HL-60/S4 treated with phorbol 12-myristate 13-acetate at 8.2 ng/mL for 4 days and 3 days (cell line): ENCODE data around the gene PRSS27.
"Not testable (repeated sequence)": the region's sequence is repeated elsewhere in the genome, so short reads cannot be mapped to it uniquely, and the experiment has no call there.

Source experiments
- in situ Hi-C: fragments of 300-500 bp; cut with MboI; formaldehyde crosslinking; loops from 2 replicates; pipeline ENCODE4 v1.15.0; 2022; ENCODE audit warnings: low sequenced_read_pairs

The PRSS27 gene

DNA sequence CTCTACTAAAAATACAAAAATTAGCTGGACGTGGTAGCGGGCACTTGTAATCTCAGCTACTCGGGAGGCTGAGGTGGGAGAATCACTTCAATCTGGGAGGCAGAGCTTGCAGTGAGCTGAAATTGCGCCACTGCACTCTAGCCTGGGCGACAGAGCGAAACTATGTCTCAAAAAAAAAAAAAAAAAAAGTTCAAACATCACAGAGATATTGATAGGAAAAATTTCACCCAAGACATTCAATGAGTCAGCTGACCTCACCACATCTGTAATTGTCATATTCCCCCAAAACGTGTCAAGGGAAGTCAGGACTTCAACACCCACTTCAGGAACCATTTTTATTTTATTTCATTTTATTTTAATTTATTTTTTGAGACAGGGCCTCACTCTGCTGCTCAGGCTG is 8.0 kb upstream of the PRSS27 start:
- in situ Hi-C loops: no loop called here

DNA sequence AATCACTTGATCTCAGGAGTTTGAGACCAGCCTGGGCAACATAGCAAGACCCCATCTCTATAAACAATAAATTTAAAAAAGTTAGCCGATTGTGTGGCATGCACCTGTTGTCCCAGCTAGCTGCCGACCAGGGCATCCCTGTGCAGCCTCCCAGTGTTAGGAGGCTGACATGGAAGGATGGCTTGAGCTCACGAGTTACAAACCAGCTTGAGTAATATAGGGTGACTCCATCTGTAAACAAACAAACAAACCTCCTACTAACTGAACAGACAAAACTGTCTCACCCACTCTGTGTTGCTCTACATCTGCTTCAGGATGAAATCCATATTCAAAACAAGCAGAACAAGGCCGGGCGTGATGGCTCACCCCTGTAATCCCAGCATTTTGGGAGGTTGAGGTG is 6.9 kb upstream of the PRSS27 start:
- in situ Hi-C loops: no loop called here

DNA sequence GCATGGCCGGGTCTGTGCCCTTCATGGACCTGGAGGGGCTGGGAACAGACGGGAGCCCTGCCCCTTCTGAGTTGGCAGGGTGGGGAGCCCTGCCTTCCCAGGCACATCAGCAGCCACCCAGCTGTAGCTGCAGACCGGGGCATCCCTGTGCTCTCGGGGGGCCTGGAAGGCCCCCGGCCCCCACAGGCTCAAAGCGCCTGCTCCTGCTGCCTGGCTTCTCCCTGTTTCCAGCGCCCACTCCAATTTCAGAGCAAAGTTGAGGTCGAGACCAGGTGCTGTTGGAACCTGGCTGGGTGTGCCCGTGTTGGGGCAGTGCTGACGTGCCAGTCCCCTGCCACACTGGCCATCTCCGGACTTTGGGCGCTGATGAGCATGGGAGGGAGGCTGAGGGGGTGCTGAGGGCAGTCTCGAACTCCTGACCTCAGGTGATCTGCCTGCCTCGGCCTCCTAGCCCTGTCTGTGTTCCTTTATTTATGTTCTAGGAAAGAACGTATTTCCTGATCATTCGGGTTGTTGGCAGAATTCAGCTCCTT is 4.9 kb upstream of the PRSS27 start:
- in situ Hi-C loops: no loop called here

DNA sequence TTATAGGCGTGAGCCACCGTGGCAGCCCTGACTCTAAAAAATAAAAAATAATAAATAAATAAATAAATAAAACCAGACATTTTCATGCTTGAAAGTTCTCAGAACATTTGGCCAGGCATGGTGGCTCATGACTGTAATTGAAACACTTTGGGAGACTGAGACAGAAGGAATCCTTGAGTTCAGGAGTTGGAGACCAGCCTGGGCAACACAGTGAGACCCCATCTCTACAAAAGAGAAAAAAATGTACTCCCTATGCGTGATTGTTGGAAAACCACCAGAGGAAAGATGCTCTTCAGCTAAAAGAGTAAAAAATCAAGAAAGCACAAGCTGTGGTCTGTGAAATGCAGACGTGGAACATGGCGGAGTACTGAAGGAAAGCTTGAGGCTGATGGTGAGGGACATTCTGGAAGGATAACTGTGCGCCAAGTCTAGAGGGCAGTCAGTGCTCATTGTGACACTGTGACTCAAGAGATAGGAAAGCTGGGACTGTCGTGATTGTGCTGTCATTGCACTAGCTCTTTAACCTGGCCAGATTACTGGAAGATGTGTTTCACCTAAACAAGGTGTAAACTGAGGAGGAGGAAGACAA is 4.2 kb upstream of the PRSS27 start:
- in situ Hi-C loops: no loop called here

DNA sequence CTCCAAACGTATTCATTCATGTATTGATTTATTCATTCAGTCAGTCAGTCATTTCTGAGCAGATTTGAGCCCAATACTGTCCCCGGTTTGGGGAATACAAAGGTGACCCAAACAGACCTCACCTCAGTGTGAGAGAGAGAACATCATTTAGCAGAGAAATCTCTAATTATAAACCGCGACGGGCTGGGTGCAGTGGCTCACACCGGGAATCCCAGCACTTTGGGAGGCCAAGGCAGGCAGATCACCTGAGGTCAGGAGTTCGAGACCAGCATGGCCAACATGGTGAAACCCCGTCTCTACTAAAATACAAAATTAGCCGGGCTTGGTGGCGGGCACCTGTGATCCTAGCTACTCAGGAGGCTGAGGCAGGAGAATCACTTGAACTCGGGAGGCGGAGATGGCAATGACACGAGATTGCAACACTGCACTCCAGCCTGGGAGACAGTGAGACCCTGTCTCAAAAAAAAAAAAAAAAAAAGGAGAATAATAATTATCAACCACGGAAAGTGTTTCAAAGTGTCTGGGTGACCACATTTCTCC is 1.7 kb upstream of the PRSS27 start:
- in situ Hi-C loops: not testable (repeated sequence)

DNA sequence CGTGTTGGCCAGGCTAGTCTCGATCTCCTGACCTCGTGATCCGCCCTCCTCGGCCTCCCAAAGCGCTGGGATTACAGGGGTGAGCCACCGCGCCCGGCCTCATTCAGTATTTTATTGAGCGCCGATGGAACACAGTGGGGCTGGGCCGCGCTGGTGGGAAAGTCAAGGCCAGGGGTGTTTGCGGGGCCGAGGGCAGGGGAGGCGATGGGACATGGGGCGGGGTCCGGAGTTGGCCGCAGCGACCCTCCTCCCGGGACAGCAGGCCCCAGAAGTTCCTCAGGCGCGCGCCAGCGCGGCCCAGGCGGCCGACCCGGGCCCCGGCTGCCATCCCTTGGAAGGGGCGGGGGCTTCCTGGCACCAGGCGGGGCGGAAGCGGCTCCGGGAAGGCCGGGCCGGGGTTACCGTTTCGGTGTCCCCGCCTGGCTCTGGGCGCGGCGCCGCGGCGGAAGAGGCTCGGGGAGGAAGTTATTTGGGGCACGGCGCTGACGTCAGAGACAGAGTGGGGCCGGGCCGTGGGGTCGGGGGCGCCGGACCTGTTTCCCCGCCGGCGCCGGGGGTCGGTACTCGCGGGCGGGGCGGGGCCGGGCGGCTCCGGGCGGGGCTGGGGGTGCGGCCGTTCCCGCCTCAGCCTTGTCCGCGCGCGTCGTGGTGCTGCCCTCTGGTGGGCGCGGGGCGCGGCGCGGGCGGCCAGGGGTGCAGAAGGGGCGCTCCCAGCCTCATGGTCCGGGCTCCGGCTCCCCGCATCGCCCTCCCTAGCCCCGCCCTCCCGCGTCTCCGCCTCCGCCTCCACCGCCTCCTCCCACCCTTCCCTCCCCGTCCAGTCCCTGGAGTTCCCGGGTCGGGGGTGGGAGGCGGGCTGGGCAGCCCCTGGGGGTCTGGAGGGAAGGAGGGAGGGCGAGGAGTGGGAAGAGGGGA is 952 bp upstream of the PRSS27 start:
- in situ Hi-C loops: no loop called here

DNA sequence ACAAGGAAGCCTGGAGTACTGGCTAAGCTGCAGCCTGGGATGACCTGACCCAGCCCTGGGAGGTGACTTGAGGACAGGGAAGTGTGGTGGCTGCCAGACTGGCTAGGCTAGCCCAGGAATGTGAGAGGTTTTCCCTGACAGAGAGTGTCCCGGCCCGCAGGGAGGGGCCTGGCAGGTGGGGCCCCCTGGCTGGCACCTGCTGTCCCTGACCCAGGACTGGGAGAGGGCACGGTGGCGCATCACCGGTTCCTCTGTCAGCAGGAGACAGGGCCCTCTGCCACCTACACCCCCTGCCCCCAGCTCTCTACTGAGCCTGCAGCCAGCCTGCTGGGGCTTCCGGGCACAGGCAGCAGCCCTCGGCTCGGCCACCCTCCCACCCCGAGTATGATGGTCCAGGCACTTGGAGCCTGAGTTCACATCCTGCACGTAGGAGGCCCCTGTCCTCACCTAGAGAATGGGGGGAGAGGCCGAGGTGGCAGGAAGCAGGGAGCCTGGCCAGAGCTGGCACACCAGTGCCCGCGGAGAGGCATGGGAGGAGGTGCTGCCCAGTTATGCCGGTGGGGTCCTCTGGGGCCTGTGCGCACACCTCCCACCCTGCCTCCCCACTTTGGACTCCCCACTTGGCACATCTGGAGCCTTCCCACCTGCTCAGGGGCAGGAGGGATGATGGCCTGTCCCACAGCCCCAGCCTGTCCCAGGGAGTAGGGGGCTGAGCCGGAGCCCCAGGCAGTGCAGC is 528 bp downstream of the PRSS27 start:
- in situ Hi-C loops: no loop called here

DNA sequence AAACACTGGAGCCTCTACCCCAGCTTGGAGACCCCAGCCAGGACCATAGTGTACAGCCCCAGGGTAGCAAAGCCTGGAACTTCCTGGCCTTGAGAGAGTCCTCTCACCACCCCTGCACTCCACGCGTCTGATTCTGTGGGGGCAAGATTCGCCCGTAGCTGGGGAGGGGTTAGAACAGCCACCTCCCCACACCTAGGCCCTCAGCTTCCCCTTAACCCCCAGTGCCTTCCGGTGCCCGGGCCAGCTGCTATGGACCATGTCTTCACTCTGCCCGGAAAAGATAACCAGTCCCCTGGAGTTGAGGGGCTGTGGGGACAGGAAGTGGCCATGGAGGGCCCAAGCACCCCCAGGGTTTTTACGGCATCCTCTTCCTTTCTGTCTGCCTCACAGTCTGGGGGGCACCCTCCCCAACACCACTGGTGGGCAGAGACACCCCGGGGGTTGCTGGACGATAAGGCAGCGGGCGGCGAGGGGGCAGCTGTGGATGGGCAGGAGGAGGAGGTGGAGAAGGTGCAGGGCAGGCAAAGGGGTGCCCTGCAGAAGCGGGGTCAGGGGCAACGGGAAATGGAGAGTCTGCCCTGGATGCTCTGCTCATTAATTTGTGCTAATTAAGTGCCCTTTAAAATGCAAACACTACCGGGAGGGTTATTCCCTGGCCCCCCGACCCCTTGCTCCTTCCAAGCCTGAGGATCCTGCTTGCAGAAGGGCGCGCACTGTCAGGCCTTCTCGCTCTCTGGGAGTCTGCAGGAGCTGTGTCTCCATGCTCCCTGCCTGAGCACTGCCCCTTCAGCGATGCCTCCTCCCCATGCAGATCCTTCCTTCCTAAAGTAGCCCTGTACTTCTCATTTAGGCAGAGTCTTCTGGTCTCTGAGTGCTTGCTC is 2.4 kb downstream of the PRSS27 start:
- in situ Hi-C loops: no loop called here

DNA sequence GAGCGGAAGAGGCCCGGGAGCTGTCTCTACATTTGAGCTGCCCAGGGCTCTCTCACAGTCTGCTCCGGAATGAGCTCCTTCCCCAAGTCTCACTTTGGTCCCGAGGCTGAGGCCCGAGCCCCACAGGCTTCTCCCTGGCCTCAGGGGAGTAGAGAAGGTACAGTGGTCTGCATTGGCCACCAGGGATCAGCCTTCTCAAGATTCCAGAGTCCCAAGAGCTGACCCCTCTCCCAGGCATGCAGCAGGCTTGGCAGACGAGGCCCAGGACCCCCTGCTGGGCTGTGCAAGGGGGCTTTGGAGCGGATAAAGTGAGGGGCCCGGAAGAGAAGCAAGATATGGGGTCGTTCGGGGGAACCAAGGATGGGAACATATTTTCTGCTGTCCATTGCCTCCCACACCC is 3.1 kb downstream of the PRSS27 start:
- in situ Hi-C loops: no loop called here

DNA sequence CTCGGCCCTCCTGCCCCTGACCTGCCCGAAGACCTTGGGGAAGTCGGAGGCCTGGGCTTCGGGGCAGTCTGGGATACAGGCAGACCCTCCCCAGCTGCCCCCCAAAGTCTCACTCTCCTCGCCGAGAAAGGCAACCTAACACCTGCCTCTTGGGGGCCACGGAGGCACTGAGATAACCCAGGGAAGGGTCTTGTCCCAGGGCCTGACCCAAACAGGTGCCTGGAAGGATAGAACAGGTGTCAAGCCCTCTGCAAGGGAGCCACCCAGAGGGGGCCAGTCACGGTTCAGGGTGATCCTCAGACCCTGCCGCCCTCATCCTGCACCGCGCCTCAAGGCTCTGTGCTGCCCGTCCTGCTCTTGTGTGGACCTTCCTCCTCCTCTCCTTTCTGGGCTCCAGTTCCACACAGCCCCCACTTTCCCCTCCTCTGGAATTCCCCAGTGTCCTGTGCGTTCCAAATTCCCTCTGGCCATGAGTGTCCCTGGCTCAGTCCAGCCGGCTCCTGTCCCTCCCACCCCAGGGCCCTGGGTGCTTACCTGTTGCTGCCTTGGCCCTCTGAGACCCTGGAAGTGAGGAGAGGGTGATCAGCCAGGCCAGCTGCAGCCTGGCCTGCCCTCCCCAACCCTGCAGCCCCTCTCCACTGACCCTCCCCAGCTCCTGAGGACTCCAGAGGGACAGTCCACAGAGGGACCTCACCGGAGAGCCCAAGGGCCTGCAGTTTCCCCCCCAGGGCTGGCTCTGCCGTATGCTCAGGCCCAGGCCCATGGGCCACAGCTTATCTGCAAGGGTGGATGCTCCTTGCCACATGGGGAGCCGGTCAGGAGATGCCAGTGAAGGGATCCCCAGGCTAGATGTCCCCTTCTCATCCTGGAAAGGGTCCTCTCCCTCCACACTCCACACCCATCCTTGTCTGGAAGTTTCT is 3.8 kb downstream of the PRSS27 start:
- in situ Hi-C loops: no loop called here

DNA sequence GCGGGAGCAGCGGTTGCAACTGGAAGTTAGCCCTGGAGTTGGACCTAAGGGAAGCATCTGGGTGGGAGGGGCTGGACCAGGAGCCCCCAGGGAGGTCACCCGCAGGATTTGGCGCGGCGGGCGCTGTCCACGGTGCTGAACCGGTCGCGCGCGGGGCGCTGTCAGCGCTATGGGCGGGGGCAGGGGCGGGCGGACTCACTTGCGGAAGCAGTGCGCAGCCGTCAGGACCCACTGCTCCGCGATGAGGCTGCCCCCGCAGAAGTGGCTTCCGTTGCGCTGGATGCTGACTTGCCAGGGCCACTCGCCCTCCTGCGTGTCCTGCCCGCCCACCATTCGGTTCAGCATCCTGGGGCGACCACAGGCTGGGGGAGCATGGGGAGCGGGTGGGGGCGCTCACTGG is 4.5 kb downstream of the PRSS27 start:
- in situ Hi-C loops: no loop called here

DNA sequence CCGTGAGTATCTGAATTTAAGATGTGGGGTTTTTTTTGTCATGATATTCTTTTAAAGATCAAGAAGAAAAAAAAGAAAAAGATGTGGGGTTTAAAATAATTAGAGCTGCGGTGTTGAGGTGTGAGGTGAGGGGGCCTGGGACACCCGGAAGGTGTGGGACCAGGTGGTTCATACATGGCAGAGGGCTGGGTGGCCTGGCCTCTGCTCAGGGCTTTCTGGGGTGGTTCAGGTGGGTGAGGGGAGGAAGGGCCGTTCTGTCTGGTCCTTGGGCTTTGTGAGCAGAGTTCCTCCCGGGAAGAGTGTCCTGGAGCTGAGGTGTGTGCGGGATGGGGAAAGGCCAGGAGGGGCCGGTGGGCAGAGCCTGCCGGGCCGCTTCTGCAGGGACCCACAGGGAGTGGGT is 5.0 kb downstream of the PRSS27 start:
- in situ Hi-C loops: no loop called here

DNA sequence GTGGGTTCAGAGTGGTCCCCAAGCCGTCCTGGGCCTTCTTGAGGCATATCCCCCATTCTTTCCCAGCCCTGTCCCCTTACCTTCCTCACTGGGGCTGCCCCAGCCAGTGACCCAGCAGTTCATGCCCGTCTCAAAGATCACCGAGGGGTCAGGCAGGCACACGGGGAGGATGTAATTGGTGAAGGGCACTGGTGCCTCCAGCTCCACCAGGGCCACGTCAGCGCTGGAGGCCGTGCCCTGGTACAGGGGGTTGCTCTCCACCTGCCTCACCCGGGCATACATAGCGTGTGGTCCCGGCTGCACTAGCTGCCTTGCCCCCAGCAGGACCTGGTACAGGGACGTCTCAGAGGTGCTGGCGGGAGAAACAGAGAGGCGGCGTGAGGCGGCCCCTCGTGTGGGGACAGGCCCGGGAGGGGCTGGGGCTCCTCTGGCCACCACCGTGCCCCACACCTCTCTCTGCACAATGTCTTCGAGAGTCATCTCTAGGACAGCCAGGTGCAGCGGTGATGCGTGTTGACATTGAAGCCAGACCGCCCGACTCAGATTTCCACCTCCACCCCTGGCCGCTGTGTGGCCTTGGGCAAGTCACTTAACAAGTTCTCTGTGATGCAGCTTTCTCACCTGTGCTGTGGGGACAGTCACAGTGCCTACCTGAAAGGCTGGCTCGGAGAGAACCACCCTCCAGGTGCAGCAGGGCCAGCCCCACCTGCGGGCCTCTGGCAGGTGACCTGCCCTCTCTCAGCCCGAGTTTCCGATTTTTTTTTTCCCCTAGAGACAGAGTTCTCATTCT is 5.8 kb downstream of the PRSS27 start:
- in situ Hi-C loops: no loop called here

DNA sequence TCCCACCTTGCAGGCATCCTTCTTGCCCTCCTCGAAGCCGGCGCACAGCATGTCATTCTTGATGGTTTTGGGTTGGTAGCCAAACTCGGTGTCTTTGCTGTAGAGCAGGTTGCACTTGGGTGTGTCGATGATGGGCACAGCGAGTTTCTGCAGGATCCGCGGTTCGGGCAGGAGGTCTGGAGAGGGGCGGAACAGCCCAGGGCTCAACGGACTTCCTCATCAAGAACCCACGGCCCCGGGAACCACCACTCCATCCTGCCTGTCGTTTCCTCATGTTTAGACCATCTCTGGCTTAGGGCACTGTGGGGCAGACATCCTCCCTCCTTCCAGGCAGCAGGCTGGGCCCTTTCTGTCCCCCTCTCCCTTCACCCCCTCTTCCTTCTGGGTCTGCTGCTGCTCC is 6.5 kb downstream of the PRSS27 start:
- in situ Hi-C loops: no loop called here

DNA sequence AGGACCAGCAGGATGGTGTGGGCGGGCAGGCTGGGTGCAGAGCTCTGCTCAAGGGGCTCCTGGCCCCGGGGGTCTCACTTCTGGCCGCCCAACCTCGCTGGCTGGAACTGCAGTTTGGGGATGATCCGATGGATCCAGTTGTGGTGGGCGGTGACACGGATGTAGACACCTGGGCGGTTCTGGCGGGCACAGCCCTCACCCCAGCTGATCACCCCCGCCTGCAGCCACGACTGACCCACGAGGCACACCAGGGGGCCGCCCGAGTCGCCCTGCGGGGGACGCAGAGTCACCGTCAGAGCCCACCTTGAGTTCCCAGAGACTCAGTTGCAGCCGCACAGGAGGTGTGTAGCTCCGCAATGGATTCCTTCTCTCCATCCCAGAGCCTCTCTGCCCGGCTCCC is 7.5 kb downstream of the PRSS27 start:
- in situ Hi-C loops: no loop called here

DNA sequence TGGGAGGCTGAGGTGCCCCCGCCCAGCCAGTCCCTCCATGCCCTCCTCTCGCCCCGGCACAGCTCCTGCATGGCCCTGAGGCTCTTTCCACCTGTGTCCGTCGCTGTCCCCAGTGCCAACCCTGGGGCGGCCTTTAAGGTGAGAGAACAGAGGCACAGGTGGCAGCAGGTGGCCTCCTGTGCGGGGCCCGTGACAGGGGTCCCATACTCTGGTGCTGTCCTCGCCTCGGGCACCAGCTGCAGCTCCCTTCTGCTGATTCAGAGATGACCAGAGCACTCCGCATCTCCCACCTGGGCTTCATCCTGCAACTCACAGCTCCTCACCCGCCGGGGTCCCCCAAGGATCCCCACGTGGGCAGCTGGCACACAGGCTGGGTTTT is 8.0 kb downstream of the PRSS27 start:
- in situ Hi-C loops: no loop called here

DNA sequence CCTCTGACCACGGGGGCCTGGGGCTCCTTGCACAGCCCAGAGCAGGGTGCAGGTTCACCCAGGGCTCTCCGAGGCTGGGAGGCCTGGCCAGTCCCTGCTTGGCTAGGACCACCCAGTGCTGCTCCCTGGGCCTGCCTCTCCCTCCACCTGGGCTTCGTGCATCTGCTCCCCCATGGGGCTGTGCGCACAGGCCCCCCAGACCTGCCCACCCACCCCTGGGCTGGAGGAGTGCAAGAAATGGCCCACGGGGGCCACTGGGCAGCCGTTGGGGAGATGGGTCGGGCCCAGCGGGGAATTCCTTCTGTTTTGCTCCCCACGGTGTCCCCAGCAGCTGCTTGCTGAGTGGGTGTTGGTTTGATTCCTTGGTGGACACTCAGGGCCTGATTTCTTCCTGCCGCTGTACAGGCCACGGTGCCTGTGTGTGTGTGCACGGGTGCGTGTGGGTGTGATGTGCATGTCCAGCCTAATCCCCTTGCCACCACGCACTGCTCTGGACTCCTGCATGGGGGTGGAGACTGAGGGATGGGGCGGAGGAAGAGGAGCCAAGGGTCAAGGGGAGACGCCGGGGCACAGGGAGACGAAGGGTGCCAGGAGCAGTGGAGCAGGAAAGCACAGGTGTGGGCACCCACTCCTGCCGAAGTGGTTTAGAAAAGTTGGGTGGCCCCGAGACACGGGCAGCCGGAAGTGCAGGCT is 8.5 kb downstream of the PRSS27 start:
- in situ Hi-C loops: no loop called here

DNA sequence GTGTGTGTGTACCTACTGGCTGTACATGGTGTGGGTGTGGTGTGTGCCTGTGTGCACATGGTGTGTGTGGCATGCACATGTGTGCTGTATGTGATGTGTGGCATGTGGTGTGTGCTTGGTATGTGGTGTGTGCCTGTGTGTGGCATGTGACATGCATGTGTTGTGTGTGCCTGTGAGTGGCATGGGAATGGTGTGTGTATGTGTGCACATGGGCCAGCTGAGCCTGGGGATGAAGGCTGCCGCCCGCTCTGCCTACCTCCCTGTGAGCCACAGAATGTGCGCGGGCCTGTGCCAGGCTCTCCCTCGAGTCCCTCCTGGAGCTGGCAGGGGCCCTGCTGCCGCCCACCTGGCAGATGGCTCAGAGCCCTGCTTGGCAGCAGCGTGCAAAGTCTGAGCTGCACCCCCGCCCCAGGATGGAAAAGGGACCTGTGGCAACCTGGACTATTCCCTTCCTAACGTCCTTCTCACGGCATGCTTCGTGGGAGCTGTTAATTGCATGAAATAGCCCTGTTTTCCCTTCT is 9.3 kb downstream of the PRSS27 start:
- in situ Hi-C loops: no loop called here
